KMS-11 (cell line): ENCODE results near the gene PPM1K.

Experiments
- H2AFZ ChIP-seq: fragments of 200-600 bp; sonication (generic); 2 replicates; pipeline ENCODE4 v1.6.1; 2016; ENCODE audit warnings: antibody characterized with exemption, mixed run types, low read depth
- H3K27ac ChIP-seq: fragments of 200-600 bp; sonication (generic); 2 replicates; pipeline ENCODE4 v1.6.1; 2016; ENCODE audit warnings: mild to moderate bottlenecking, mixed run types
- H3K27me3 ChIP-seq: fragments of 200-600 bp; sonication (generic); 2 replicates; pipeline ENCODE4 v1.6.1; 2017; ENCODE audit warnings: mild to moderate bottlenecking, low read depth, mixed run types, moderate library complexity; ENCODE audit not compliant: insufficient read depth
- H3K36me3 ChIP-seq: fragments of 200-600 bp; sonication (generic); 2 replicates; pipeline ENCODE4 v1.6.1; 2017; ENCODE audit warnings: mild to moderate bottlenecking, mixed run types; ENCODE audit not compliant: insufficient read depth
- H3K4me1 ChIP-seq: fragments of 200-600 bp; sonication (generic); 2 replicates; pipeline ENCODE4 v1.6.1; 2016; ENCODE audit warnings: mild to moderate bottlenecking, low read depth, mixed run types; ENCODE audit not compliant: poor library complexity, severe bottlenecking
- H3K4me2 ChIP-seq: fragments of 200-600 bp; sonication (generic); 2 replicates; pipeline ENCODE4 v1.7.0; 2016; ENCODE audit warnings: mild to moderate bottlenecking, mixed run types
- H3K4me3 ChIP-seq: fragments of 200-600 bp; sonication (generic); IDR thresholded peaks from 2 replicates; pipeline ENCODE4 v1.6.1; 2017; ENCODE audit warnings: low read depth, low read length, mixed read lengths; ENCODE audit not compliant: insufficient read depth
- H3K79me2 ChIP-seq: fragments of 200-600 bp; sonication (generic); 2 replicates; pipeline ENCODE4 v1.6.1; 2016; ENCODE audit warnings: low read depth, mixed run types; ENCODE audit not compliant: insufficient read depth
- H3K9ac ChIP-seq: fragments of 200-600 bp; sonication (generic); 2 replicates; pipeline ENCODE4 v1.6.1; 2016; ENCODE audit warnings: mild to moderate bottlenecking, mixed run types
- H4K20me1 ChIP-seq: fragments of 200-600 bp; sonication (generic); 2 replicates; pipeline ENCODE4 v1.6.1; 2016; ENCODE audit warnings: mild to moderate bottlenecking, mixed run types; ENCODE audit not compliant: insufficient read depth
- CTCF ChIP-seq: fragments of 200-600 bp; sonication (generic); conservative IDR thresholded peaks from 2 replicates; pipeline ENCODE4 v1.6.1; 2017; ENCODE audit warnings: low read depth, mild to moderate bottlenecking, antibody characterized with exemption, low read length, moderate library complexity, mixed read lengths

Gene PPM1K

GRCh38 chr4:88230969-88231771 is 53.2 kb downstream of the PPM1K start:
- Histone ChIP-seq H3K4me3 (no peak overlapping the region), H3K4me1 (no peaks in the 10 kb centered on the region)

GRCh38 chr4:88230461-88230891 is 53.9 kb downstream of the PPM1K start:
- Histone ChIP-seq H3K79me2 (no peaks in the 10 kb centered on the region), H3K4me2 (no peak overlapping the region), H3K4me1 (no peaks in the 10 kb centered on the region), H3K27me3 (no peaks in the 10 kb centered on the region), H3K4me3 (no peak overlapping the region), H3K36me3 (no peaks in the 10 kb centered on the region), H2AFZ (no peak overlapping the region), H3K9ac (no peak overlapping the region), H3K27ac (no peak overlapping the region), H4K20me1 (no peaks in the 10 kb centered on the region)
- TF ChIP-seq CTCF: no peak

More at GRCh38 chr4:88230969-88231771, 53.2 kb downstream of the PPM1K start:
- no peak overlapping the region for H3K27ac ChIP-seq
- H3K9ac ChIP-seq: no peak overlapping the region
- H4K20me1 ChIP-seq: no peaks in the 10 kb centered on the region
- no peaks in the 10 kb centered on the region for H3K79me2 ChIP-seq
- no peaks in the 10 kb centered on the region for H3K27me3 ChIP-seq
- no peak overlapping the region for H3K4me2 ChIP-seq
- TF ChIP-seq CTCF: no peak
- no peak overlapping the region for H2AFZ ChIP-seq
- no peaks in the 10 kb centered on the region for H3K36me3 ChIP-seq

- TF ChIP-seq CTCF: no peak
- H3K4me1 ChIP-seq: no peaks in the 10 kb centered on the region
- H3K9ac ChIP-seq: no peak overlapping the region
- H3K36me3 ChIP-seq: no peaks in the 10 kb centered on the region
- no peak overlapping the region for H2AFZ ChIP-seq
- no peaks in the 10 kb centered on the region for H3K27me3 ChIP-seq
- H3K4me3 ChIP-seq: no peak overlapping the region
- no peak overlapping the region for H3K4me2 ChIP-seq
- no peaks in the 10 kb centered on the region for H4K20me1 ChIP-seq
- H3K79me2 ChIP-seq: no peaks in the 10 kb centered on the region
- H3K27ac ChIP-seq: no peak overlapping the region
Observed at GRCh38 chr4:88227734-88228133, 56.6 kb downstream of the PPM1K start.

GRCh38 chr4:88226143-88226542 is 58.2 kb downstream of the PPM1K start:
- no peak overlapping the region for H3K27ac ChIP-seq
- H3K4me2 ChIP-seq: no peak overlapping the region
- H3K79me2 ChIP-seq: no peaks in the 10 kb centered on the region
- no peak overlapping the region for H2AFZ ChIP-seq
- H3K9ac ChIP-seq: no peak overlapping the region
- TF ChIP-seq CTCF: no peak
- H3K4me3 ChIP-seq: no peak overlapping the region
- H3K36me3 ChIP-seq: no peaks in the 10 kb centered on the region
- H3K27me3 ChIP-seq: no peaks in the 10 kb centered on the region
- no peaks in the 10 kb centered on the region for H4K20me1 ChIP-seq
- no peaks in the 10 kb centered on the region for H3K4me1 ChIP-seq
